ENCODE results near the gene SLCO4C1.
A peak's percentile ranks its signal among the peaks of the same experiment; 100 is the strongest.
"Not testable (repeated sequence)": the region's sequence is repeated elsewhere in the genome, so short reads cannot be mapped to it uniquely, and the experiment has no call there.

SLCO4C1 gene

GRCh38 chr5:102296178-102296817, at the start of gene SLCO4C1:
Gene SLCO4C1, minus strand, starts transcription at chr5:102296284. Its CDS starts 22 bp downstream, at chr5:102296262.
- peak; percentile 8 for DNase-seq

- no peak for DNase-seq
Measured at GRCh38 chr5:102341681-102342288, 45.7 kb upstream of the SLCO4C1 start.

DNA sequence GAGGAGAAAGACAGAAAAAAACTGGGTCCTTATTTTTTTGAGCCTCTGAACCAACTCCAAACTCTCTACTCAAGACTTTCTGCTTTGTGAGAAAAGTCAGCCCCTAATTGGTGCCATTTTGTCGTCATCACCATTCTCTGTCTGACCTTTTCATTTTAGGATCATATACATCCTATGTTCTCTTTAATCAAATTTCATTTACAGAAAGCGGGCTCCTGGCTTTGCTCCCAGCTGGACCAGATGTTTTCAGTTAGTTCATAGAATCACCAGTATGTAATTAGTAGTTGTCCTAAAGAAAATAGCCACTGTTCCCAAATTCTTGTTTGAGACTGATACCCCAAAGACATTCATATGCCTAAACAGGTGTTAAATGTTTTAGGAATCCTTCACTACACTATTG, 28.6 kb upstream of the SLCO4C1 start:
- no peak for DNase-seq

DNA sequence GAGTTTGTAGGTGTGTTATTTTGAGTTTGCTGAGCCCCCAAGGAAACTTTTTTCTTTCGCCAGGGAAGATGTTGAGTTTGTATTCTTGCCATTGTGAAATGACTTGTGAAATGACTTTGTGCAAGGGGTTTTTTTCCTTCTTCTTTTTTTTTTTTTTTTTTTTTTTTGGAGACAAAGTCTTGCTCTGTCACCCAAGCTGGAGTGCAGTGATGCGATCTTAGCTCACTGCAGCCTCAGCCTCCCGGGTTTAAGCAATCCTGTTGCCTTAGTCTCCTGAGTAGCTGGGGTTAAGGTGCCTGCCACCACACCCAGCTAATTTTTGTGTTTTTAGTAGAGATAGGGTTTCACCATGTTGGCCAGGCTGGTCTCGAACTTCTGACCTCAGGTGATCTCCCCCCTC, 22.7 kb upstream of the SLCO4C1 start:
- not testable (repeated sequence) for DNase-seq

DNA sequence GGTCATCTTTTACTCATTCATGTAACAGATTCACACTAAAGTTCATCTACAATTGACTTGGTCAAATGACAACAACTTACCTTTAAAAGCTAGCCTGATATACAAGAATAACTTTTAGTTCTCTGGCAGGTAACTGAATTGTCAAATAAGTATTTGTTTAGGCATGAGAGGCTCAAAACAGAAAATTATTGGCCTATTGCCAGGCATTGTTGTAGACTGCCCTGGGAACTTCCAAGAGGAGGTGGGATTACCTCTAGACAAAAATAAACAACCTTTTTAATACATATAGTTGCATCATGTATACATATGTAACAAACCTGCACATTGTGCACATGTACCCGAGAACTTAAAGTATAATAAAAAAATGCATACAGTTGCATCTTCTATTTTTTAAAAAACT, 18.2 kb upstream of the SLCO4C1 start:
- no peak for DNase-seq

- no peak for DNase-seq
Measured at GRCh38 chr5:102313912-102314311, 17.8 kb upstream of the SLCO4C1 start.

GRCh38 chr5:102312586-102313370, 16.7 kb upstream of the SLCO4C1 start:
- peak; percentile 13 for DNase-seq

DNA sequence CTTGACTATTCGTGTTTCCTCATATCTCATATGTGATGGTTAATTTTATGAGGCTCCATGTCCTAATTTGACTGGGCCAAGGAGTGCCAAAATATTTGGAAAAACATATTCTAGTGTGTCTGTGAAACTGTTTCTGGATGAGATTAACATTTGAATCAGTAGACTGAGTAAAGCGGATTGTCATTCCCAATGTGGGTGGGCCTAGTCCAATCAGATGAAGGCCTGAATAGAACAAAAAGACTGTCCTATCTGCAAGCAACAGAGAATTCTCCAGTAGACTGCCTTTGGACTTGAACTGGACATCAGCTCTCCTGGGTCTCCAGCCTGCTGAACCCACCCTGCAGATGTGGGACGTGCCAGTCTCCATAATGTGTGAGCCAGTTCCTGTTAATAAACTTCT, 13.5 kb upstream of the SLCO4C1 start:
- DNase-seq = no peak

- DNase-seq = no peak
Measured at GRCh38 chr5:102307232-102307631, 11.1 kb upstream of the SLCO4C1 start.

DNA sequence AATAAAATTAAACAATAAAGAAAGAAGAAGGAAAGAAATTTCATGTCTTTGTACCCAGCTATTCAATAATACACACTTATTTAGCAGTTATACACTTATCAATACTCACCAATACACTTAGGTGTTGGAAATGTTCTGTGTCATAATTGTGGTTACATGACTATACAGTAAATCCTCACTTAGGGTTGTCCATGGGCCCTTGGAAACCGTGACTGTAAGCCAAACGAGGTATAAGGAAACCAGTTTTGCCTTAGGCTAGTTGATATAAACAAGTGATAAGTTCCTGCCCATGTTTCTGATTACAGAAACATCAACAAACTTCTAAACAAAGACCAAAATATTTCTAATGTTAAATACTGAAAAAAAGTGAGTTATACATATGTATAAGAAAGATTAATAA, 10.0 kb upstream of the SLCO4C1 start:
- no peak for DNase-seq

DNA sequence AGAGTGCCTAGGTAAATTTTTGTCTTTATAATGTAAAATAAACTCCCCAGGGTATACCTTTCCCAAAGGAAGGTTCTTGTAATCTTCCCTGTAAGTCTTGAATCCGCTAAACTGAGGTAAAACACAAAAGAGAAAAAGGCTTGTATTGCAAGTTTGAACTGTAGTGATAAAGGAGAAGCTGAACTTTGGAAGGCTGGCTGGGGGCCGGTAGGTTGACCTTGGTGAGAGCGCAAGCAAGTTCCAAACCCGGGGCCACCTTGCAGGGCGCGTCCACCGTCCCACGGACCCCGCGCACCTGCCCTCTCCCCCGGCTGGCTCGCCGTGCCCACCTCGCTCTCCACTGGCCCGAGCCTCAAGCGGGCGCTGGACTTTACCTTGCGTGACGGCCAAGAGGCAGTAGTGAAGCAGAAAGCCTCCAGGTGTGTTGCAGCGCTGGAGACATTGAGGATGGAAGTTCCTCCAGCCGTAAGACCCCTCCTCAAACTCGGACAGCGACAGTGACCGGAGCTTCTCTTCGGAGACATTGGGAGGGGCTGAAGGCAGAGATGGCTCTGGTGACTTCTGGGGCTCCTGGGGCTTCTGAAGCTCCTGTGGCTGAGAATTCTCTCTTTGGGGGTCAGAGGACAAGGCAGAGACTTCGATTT, 428 bp downstream of the SLCO4C1 start:
- no peak for DNase-seq

GRCh38 chr5:102294886-102295395, 1.1 kb downstream of the SLCO4C1 start:
- DNase-seq = no peak

- DNase-seq = no peak
Measured at GRCh38 chr5:102290004-102290403, 6.1 kb downstream of the SLCO4C1 start.

GRCh38 chr5:102289251-102289899, 6.7 kb downstream of the SLCO4C1 start:
- no peak for DNase-seq

DNA sequence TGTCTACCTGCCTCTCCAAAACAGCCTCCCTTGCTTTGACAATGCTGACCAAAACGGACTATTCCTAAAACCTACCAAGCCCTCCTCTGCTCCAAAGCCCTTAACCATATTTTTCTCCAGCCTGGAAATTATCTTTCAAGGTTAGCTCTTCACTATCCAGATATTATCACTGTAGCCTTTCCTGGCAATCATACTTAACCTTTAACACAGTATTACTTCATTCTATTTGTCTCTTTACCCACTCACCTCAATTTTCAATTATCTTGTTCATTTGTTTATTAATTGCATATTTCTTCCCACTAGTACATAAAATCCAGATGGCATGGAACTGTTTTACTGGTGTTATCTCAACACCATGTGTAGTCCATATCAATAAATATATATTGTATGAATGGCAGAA, 7.5 kb downstream of the SLCO4C1 start:
- DNase-seq = no peak

GRCh38 chr5:102286476-102286875, 9.6 kb downstream of the SLCO4C1 start:
- DNase-seq = no peak

- no peak for DNase-seq
Measured at GRCh38 chr5:102283102-102283797, 12.8 kb downstream of the SLCO4C1 start.

DNA sequence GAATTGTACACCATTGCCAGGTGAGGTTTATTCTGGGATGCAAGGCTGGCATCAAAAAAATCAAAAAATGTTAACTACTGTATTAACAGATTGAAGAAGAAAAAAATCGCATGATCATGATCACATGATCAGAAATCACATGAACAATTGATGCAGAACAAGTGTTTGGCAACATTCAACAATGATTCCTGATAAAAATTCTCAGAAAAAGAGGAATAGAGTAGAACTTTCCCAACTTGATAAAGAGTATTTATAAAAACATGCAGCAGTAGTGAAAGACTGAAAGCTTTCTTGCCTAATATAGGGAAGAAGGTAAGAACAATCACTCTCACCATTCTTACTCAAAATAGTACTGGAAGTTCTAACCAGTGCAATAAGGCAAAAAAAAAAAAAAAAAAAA, 16.4 kb downstream of the SLCO4C1 start:
- DNase-seq = no peak

DNA sequence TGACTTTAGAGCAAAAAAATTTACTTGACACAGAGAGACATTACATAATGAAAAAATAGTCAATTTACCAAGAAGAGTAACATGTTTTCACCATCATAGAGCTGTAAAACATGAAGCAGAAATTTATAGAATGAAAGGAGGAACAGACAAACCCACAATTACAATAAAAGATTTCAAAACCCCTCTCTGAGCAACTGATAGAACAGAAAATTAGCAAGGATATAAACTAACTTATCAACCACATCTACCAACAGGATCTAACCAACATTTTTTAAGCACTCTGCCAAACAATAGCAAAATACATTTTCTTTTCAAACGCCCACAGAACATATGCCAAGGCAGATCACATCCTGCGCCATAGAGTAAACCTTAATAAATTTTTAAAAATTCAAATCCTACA, 17.9 kb downstream of the SLCO4C1 start:
- DNase-seq = no peak

DNA sequence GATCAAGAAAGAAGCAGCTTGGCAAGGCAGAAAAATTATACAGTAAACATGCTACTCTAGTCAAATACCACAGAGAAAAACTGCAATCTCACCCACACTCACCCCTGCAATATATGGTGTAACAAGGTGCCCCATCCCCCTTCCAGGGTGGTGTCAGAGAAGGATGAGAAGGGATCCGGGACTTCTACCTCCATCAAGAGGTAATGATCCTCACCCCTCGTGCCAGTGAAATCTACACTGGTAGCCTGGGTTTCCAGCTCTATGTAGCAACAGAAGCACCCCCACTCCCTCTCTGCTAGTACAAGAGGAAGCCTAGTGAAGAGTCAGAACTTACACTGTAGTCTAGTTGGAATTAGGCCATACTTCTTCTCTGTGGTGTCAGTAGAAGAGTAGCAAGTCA, 18.9 kb downstream of the SLCO4C1 start:
- no peak for DNase-seq

- DNase-seq = no peak
Measured at GRCh38 chr5:102271759-102272158, 24.3 kb downstream of the SLCO4C1 start.

DNA sequence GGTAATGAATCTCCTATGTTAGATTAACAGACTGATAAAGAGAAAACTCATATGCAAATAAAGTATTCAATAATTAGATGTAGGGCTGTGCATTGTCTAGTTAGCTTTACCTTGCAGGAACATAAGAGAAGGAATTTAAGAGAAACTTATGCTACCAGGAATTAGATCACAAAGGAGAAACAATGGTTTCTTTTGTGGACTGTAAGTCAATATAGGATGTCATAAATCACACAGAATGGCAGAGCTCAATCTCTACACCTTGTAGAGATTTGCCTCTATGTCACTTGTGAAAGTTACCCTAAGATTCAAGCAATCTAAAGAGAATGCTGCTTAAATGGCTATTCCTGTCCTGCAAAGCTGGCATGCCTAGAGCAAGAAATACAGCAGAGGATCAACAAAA, 26.0 kb downstream of the SLCO4C1 start:
- no peak for DNase-seq
